HL-60 (cell line): ENCODE data around the gene ALX4.

Experiments
- DNase-seq, 2 experiments: peaks; one replicate each; pipeline ENCODE4 v3.0.0-alpha.2; 2010 to 2020; ENCODE audit warnings: low read depth in 1 of 2, low spot score in 1 of 2
- H3K27ac ChIP-seq: fragments of 250-450 bp; sonication (Bioruptor Pico); replicated peaks from 2 replicates; pipeline ENCODE4 v1.5.1; 2020; ENCODE audit warnings: mild to moderate bottlenecking, moderate library complexity
- H3K27me3 ChIP-seq: fragments of 250-450 bp; sonication (Bioruptor Pico); 2 replicates; pipeline ENCODE4 v1.5.1; 2021; ENCODE audit warnings: mild to moderate bottlenecking, moderate library complexity; ENCODE audit not compliant: insufficient read depth, poor library complexity, severe bottlenecking
- H3K4me3 ChIP-seq: replicated peaks from 2 replicates; pipeline ENCODE4 v1.5.1; 2011; ENCODE audit warnings: mild to moderate bottlenecking, control low read depth, low read length; ENCODE audit not compliant: insufficient read depth
- CTCF ChIP-seq: IDR thresholded peaks from one replicate; pipeline ENCODE4 v1.5.1; 2011; ENCODE audit warnings: low read length, control low read depth, inconsistent platforms; ENCODE audit not compliant: insufficient read depth
- GABPA ChIP-seq: IDR thresholded peaks from 2 replicates; pipeline ENCODE4 v1.6.1; 2012; ENCODE audit warnings: low read depth
- POLR2AphosphoS5 ChIP-seq: IDR thresholded peaks from 2 replicates; pipeline ENCODE4 v1.6.1; 2012; ENCODE audit warnings: low read depth
- SPI1 ChIP-seq: IDR thresholded peaks from 2 replicates; pipeline ENCODE4 v1.6.1; 2012; ENCODE audit warnings: low read depth, mild to moderate bottlenecking, borderline replicate concordance
- TF ChIP-seq, protein P1 (sequence below): IDR thresholded peaks from 2 replicates; pipeline ENCODE4 v1.6.1; 2012; ENCODE audit warnings: low read depth; ENCODE audit not compliant: insufficient replicate concordance

The ALX4 gene

GRCh38 chr11:44338698-44339529 is 29.0 kb upstream of the ALX4 start:
- TF ChIP-seq GABPA, result no peak
- no peak for TF ChIP-seq CTCF
- TF ChIP-seq POLR2AphosphoS5, result no peak
- TF ChIP-seq, protein P1, sequence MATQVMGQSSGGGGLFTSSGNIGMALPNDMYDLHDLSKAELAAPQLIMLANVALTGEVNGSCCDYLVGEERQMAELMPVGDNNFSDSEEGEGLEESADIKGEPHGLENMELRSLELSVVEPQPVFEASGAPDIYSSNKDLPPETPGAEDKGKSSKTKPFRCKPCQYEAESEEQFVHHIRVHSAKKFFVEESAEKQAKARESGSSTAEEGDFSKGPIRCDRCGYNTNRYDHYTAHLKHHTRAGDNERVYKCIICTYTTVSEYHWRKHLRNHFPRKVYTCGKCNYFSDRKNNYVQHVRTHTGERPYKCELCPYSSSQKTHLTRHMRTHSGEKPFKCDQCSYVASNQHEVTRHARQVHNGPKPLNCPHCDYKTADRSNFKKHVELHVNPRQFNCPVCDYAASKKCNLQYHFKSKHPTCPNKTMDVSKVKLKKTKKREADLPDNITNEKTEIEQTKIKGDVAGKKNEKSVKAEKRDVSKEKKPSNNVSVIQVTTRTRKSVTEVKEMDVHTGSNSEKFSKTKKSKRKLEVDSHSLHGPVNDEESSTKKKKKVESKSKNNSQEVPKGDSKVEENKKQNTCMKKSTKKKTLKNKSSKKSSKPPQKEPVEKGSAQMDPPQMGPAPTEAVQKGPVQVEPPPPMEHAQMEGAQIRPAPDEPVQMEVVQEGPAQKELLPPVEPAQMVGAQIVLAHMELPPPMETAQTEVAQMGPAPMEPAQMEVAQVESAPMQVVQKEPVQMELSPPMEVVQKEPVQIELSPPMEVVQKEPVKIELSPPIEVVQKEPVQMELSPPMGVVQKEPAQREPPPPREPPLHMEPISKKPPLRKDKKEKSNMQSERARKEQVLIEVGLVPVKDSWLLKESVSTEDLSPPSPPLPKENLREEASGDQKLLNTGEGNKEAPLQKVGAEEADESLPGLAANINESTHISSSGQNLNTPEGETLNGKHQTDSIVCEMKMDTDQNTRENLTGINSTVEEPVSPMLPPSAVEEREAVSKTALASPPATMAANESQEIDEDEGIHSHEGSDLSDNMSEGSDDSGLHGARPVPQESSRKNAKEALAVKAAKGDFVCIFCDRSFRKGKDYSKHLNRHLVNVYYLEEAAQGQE, result no peak
- TF ChIP-seq SPI1, result no peak
- Histone ChIP-seq H3K27ac (no peak overlapping the region), H3K27me3 (peaks cover 12% of the 10 kb centered on the region), H3K4me3 (no peak overlapping the region)
- DNase-seq, result no peak

- Histone ChIP-seq H3K27ac (no peak overlapping the region), H3K4me3 (no peak overlapping the region), H3K27me3 (peaks cover 12% of the 10 kb centered on the region)
- no peak for DNase-seq
- TF ChIP-seq SPI1, result no peak
- no peak for TF ChIP-seq GABPA
- TF ChIP-seq CTCF, result no peak
- TF ChIP-seq, protein P1, result no peak
- TF ChIP-seq POLR2AphosphoS5, result no peak
Observed at GRCh38 chr11:44338026-44338425, 28.1 kb upstream of the ALX4 start.

GRCh38 chr11:44335919-44336318 is 26.0 kb upstream of the ALX4 start:
- Histone ChIP-seq H3K27ac (no peak overlapping the region), H3K27me3 (peaks cover 12% of the 10 kb centered on the region), H3K4me3 (no peak overlapping the region)
- no peak for DNase-seq
- no peak for TF ChIP-seq POLR2AphosphoS5
- no peak for TF ChIP-seq CTCF
- TF ChIP-seq, protein P1, result no peak
- no peak for TF ChIP-seq GABPA
- TF ChIP-seq SPI1, result no peak
